Lung (tissue), 12 donors: ENCODE data around the gene STIMATE. TPM values are rescaled to one million over a fixed set of nuclear protein-coding genes. Genes with fewer than 3 reads are reported as not detected.

Experiments used
- ATAC-seq: fragments of 200-7000 bp; cut with Tn5 transposase; one replicate; pipeline ENCODE4 v1.9.1; 2020; ENCODE audit warnings: moderate number of reproducible peaks; ENCODE audit not compliant: insufficient read depth, low FRiP score
- DNase-seq, 3 donors: peaks; one replicate each; pipeline ENCODE4 v3.0.0-alpha.2; 2013 to 2017
- H3K27ac ChIP-seq, 2 donors: one replicate each; pipeline ENCODE4 v1.5.1; 2013; ENCODE audit warnings: mild to moderate bottlenecking in 2 of 2, moderate library complexity in 2 of 2, control low read depth in 1 of 2, inconsistent platforms in 1 of 2, low read depth in 1 of 2, low read length in 1 of 2
- H3K27me3 ChIP-seq, 3 donors: one replicate each; pipeline ENCODE4 v1.5.1; 2013; ENCODE audit warnings: low read length in 2 of 3; ENCODE audit not compliant: control insufficient read depth in 3 of 3, insufficient read depth in 3 of 3
- H3K36me3 ChIP-seq, 4 donors: one replicate each; pipeline ENCODE4 v1.5.1; 2013; ENCODE audit warnings: low read length in 4 of 4, mild to moderate bottlenecking in 1 of 4, moderate library complexity in 1 of 4; ENCODE audit not compliant: control insufficient read depth in 4 of 4, insufficient read depth in 4 of 4
- H3K4me1 ChIP-seq, 5 donors: one replicate each; pipeline ENCODE4 v1.5.1; 2013; ENCODE audit warnings: low read length in 5 of 5, mild to moderate bottlenecking in 2 of 5, moderate library complexity in 1 of 5; ENCODE audit not compliant: control insufficient read depth in 5 of 5, insufficient read depth in 5 of 5
- H3K4me3 ChIP-seq: one replicate; pipeline ENCODE4 v1.5.1; 2013; ENCODE audit warnings: mild to moderate bottlenecking, control low read depth, moderate library complexity
- H3K9ac ChIP-seq, 2 donors: one replicate each; pipeline ENCODE4 v1.5.1; 2013; ENCODE audit warnings: low read length in 2 of 2, control low read depth in 1 of 2; ENCODE audit not compliant: insufficient read depth in 1 of 2
- H3K9me3 ChIP-seq, 4 donors: one replicate each; pipeline ENCODE4 v1.5.1; 2013; ENCODE audit warnings: low read length in 3 of 4, mild to moderate bottlenecking in 1 of 4, moderate library complexity in 1 of 4; ENCODE audit not compliant: control insufficient read depth in 4 of 4, insufficient read depth in 3 of 4
- CTCF ChIP-seq: IDR thresholded peaks from 2 replicates; pipeline ENCODE4 v1.5.1; 2012; ENCODE audit warnings: mild to moderate bottlenecking; ENCODE audit errors: control extremely low read depth, extremely low read depth
- WGBS, 2 donors: extraction: QIAGEN DNeasy Blood & Tissue Kit; methylation state at CpG; one replicate each; pipeline ENCODE4 v1.1.7; 2013; 5-methylcytosine and 5-hydroxymethylcytosine counted together
- polyA plus RNA-seq, 2 donors: library from polyadenylated mRNA; stranded (reverse); fragments of 200-250 nt; gene quantifications; one replicate each; pipeline ENCODE4 v1.2.1, GENCODE V29; 2013
- total RNA-seq, 2 donors: library from RNA; depleted of rRNA in 1 of 2; stranded (reverse); fragments of >200 nt in 1 of 2; gene quantifications; one replicate each; pipeline ENCODE4 v1.2.1, GENCODE V29; 2014 to 2021
- donor health status: control.
- donor health status: control.
- donor health status: Bipolar disorder and iron deficiency.
- donor health status: healthy.
- donor health status: DM: yes; HTN: yes; CAD: no.

Gene STIMATE
- total and polyA plus RNA-seq, 4 donors: 18.6 to 62.5 (median 20.5) TPM

DNA sequence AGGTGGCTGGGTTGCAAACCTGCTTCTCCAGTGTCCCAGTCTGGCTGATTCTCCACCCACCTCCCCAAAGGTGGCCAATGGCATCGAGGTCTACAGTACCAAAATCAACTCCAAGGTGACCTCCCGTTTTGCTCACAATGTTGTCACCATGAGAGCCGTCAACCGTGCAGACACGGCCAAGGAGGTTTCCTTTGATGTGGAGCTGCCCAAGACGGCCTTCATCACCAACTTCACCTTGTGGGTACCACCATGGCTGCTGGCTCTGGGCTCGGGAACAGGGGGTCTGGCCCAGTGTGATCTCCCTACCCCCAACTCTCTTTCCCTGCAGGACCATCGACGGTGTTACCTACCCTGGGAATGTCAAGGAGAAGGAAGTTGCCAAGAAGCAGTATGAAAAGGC lies 100.9 kb downstream of the STIMATE start:
- no peak overlapping the region for H3K4me3 ChIP-seq
- no peak for TF ChIP-seq CTCF
- no peak overlapping the region for H3K9ac ChIP-seq
- DNase-seq (no peak), ATAC-seq (no peak)
- H3K4me1 ChIP-seq: no peaks in the 10 kb centered on the region
- H3K27ac ChIP-seq: no peak overlapping the region
- 91 to 95% methylated on average over 9 of the region's 9 CpGs for WGBS, 2 donors
- H3K9me3 ChIP-seq: no peaks in the 10 kb centered on the region
- H3K36me3 ChIP-seq: no peaks in the 10 kb centered on the region
- no peaks in the 10 kb centered on the region for H3K27me3 ChIP-seq

GRCh38 chr3:52795298-52795900 lies 101.9 kb downstream of the STIMATE start:
- Histone ChIP-seq H3K4me1 (no peaks in the 10 kb centered on the region), H3K27me3 (no peaks in the 10 kb centered on the region), H3K9ac (no peak overlapping the region)

GRCh38 chr3:52794612-52795099 lies 102.7 kb downstream of the STIMATE start, which contains the start of gene ITIH3:
ITIH3 (plus strand) TSS chr3:52794796; CDS start chr3:52794804, 8 bp downstream.
- ATAC-seq: no peak

More at GRCh38 chr3:52795298-52795900, 101.9 kb downstream of the STIMATE start:
- Histone ChIP-seq H3K36me3 (no peaks in the 10 kb centered on the region), H3K9me3 (no peaks in the 10 kb centered on the region), H3K27ac (no peak overlapping the region), H3K4me3 (no peak overlapping the region)
- ATAC-seq: no peak
- TF ChIP-seq CTCF: no peak
- 59 to 68% methylated on average over 9 of the region's 9 CpGs for WGBS, 2 donors
- no peak for DNase-seq

More at GRCh38 chr3:52794612-52795099, 102.7 kb downstream of the STIMATE start, which contains the start of gene ITIH3:
- Histone ChIP-seq H3K36me3 (no peaks in the 10 kb centered on the region), H3K27ac (no peak within 1 kb of the TSS), H3K4me3 (no peak within 1 kb of the TSS), H3K9me3 (no peaks in the 10 kb centered on the region), H3K9ac (no peak within 1 kb of the TSS), H3K4me1 (no peaks in the 10 kb centered on the region), H3K27me3 (no peaks in the 10 kb centered on the region)
- no peak for DNase-seq
- no peak for TF ChIP-seq CTCF
- WGBS, 2 donors: 74 to 86% methylated on average over 10 of the region's 10 CpGs
